CD4-positive, alpha-beta T cell treated with Interferon gamma for 1 hour (primary cell): ENCODE data around the gene GALNT18.

ENCODE experiments used
- DNase-seq: peaks from one replicate; pipeline ENCODE4 v3.0.0-alpha.2; 2020

GALNT18 gene

DNA sequence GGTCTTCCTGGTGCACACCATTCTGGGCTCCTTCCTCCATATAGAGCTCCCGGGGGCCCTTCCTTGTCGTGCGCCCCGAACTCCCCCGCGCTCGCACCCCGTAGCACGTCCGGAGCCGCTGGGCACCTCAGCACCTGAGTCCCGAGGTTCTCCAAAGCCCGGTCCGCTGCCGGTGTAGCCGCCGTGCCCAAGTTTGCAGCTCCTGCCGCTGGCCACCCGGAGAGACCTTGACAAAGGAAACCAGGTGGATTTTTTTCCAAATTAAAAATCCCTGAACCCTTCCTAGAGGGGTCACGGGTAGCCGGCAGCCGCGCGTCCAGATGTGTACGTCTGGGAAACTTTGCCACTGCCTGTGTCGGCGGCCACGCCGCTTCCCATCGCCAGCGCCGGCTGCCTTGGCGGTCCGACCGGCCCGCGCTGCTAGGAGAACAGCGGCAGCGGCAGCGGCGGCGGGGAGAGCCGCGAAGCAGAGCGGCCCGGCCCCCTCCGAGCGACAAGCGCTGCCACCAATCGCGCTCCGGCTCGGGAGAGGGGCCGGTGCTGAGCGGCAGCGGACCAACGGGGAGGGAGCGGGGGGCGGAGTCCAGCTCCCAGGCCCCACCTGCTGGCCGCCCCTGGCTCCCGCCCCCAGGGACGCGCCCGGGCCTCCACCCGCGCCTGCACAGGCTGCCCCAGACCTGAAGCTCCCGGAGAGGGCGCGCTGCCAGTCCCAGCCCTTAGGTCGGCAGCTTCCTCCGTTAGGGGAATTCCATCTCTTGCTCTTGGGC is at the start of gene GALNT18:
GALNT18 (minus strand) TSS at position 433 of the 767 bp plus-strand sequence.
- peak; percentile 61 for DNase-seq

GRCh38 chr11:11670574-11670973 is 48.8 kb upstream of the GALNT18 start:
- DNase-seq = no peak

- no peak for DNase-seq
Measured at GRCh38 chr11:11669233-11669846, 47.5 kb upstream of the GALNT18 start.

DNA sequence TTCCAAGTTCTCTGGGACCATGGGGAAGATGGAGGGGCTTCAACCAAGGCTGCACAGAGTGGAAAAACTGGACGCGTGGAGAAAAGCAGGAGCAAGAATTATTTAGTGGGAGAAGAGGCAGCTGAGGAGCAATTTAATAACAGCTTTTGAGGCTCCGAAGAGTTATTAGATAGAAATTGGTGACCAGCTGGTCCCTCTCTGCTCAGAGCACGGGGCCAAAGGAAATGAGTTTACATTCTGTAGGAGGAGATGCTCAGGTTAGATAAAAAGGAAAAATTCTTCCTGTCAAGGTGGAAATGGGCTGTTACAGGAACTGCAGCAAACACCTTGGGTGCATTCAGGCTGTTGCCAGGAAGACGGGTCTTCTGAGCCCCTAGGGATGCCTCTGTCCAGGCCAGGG is 47.0 kb upstream of the GALNT18 start:
- DNase-seq = no peak

DNA sequence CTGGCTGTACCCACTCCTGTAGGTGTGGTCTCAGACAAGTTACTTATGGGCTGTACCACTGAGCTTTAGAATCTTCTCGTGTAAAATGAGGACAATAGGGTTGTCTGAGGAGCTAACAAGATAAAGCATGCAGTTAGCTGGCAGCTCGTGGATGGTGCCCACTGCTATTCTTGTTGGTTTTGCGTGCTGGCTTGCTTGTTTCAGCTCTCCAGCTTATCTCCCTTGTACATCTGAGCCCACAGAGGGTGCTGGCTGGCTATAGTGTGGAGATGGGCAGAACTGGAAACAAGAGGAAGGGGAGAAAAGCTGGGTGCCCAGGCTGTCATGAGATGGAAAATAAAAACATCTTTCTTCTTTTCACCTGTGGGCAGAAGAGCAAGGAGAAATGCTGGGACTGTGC is 46.5 kb upstream of the GALNT18 start:
- no peak for DNase-seq

DNA sequence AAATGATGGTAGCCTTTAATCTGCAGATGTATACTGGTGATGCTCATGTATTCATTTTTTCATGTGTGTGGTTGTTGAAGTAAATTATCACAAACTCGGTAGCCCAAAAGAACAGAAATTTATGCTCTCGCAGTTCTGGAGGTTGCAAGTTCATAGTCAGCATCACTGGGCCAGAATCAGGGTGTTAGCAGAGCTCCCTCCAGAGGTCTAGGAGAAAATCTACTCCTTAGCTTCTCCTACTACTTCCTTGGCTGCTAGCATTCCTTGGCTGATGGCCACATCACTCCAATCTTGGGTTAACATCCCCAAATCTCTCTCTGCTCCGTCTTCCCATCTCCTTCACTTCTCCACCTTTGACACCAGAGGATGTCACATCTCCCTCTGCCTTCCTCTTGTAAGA is 45.3 kb upstream of the GALNT18 start:
- DNase-seq = no peak

DNA sequence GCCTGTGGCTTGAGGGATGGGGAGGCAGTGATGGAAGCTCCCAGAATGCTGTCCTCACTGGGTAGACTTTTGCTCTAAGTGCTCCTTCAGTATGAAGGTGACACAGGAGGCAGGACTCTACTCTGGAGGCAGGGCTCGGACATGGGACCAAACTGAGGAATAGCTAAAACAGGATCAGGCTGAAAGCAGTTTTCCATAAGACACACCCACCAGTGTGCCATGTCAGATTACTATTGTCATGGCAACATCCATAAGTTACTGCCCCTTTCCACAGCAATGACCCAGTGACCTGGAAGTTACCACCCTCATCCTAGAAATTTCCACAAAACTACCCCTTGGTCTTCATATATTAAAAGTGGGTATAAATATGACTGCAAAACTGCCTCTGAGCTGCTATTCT is 43.6 kb upstream of the GALNT18 start:
- DNase-seq = no peak

- DNase-seq = no peak
Measured at GRCh38 chr11:11663907-11664306, 42.1 kb upstream of the GALNT18 start.

DNA sequence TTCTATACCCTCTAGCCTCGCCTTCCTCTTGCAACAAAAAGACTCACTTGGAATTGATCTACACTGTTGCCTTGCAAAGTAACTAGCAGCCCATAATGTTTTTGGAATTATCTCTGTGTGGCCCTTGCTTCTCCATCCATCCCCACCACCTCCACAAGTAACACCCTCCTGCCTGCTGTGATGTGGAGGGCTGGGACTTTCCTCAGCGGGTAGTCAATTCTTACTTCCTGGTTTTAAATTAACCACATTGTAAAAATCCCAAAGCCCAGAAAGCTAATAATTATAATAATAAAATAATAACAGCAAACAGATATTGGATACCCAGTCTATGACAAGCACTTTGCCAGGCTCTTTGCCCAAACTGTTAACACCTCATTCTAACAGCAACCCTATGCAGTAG is 40.8 kb upstream of the GALNT18 start:
- no peak for DNase-seq

DNA sequence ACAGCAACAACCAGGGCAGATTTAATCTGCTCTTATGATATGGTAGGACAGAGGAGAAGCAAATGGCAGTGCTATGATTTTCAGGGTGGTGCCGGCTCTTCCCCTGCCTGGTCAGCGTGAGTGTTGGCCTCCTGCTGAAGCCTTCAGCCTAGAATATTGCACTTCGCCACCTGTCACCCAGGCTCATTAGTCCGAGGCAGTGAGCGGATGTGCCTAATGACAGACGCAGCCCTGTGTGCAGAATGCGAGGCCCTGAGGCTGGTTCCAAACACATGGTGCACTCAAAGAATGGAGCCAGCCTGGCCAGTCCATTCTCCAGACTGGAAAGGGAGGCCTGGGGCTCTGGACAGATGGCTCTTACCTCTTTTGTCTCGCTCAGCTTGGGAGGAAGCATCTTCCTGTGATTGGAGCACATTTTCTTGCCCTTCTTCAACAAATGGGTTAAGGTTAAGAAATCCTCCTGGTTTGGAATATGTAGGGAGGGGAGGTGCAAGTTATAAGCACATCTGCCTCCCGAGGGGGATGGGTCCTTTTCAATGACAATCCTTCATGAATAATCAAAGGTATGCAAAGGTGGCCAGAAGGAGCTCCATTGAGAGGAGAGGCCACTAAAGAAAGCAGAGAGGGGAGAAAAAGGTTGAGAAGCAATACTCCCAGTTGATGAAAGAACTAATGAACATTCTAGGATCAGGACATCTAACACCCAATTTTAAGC is 39.7 kb upstream of the GALNT18 start:
- no peak for DNase-seq

DNA sequence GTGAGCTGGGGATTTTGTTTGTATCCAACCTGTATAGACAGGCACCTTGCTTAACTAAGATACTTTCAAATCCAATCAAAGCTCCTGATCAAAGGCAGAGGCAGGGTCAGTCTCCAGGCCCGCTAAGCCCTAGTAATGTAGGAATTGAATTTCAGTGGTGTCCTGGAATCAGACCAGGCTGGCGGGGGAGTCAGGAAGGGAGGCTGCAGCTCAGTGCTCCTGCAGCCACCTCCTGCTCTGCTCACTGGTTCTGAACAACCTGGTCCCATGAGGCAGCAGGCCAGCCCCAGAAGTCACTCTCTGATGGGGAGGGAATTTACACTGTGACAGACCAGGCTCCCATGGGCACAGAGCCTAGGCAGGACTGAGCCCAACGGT is 38.5 kb upstream of the GALNT18 start:
- DNase-seq = no peak

- DNase-seq = no peak
Measured at GRCh38 chr11:11659567-11660362, 38.0 kb upstream of the GALNT18 start.

DNA sequence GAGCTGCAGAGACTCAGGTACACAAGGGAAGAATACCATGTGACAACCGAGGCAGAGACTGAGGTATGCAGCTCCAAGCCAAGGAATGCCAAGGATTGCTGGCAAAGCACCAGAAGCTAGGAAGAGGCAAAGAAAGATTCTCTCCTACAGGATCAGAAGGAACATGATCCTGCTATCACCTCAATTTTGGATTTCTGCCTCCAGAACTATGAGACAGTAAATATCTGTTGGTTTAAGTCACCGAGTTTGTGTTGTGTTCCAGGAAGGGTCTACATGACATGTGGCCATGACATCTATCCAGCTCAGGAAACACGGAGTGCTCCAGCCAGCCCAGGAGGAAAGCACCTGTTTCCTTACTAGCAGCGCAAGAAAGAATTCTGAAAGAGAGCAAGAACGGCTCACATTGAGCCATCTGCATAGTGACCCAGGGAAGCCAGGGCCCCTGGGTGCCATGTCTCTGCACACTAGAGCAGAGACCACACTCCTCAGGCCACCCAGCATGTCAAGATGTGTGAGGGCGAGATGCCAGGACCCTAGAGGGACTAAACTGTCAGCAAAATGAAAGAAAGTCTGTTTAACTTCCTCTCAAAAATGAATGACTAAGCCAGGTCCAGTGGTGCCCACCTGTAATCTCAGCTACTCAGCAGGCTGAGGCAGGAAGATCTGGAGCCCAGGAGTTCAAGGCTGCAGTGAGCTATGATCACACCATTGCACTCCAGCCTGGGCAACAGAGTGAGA is 35.6 kb upstream of the GALNT18 start:
- no peak for DNase-seq

GRCh38 chr11:11641581-11641980 is 19.8 kb upstream of the GALNT18 start:
- DNase-seq = no peak

- DNase-seq = no peak
Measured at GRCh38 chr11:11640996-11641395, 19.2 kb upstream of the GALNT18 start.

DNA sequence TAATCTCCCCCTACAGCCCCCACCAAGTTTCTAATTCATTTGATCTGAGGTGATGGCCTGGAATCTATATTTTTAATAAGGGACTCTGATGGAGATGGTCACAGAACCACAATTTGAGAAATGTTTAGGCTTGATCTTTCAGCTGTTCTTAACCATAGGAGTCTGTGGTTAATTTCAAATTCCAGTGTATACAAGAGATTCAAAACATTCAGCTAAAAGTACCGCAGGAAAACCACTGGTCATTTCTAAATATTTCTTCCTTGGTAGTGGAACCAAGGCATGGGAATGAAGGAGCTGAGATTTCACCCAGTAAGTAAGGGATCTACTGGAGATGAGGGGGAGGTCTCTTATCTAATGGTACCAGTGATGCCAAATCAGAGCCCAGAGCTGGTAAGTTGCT is 18.3 kb upstream of the GALNT18 start:
- no peak for DNase-seq

DNA sequence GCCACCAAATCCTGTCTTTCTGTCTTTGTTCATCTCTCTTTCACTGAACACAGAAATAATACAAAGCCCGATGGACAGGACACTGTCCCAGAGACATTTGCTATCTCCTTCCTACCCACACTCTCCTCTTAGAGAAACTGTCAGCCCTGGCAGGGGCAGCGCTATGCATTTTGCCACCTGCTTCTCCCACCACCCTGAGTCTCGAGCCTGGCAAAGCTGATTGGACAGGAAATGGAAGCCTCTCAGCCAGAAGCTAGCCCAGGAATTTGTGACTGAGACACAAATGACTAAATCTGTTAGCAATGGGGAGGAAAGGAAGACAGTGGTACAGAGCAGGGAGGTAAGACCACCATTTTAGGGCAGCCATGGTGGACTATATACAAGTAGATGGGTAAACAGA is 14.9 kb upstream of the GALNT18 start:
- no peak for DNase-seq

DNA sequence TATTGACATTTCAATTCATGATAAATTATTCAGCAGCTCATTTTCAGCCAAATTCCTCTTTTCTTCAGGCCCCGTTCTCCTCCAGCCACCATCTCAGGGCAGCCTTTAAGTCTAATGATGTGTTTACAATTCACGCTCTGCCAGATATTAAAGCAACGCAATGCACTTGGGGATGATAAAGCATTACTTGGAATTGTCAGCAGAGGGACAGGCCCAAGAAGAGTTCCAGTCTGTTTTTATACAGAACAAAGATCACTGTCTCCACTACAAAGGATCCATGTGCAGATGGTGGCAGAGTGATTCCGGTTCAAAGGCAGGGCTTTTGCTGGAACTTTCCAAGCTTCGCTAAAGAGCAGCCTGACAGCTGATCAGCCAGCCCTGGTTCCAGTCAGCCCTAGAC is 13.6 kb upstream of the GALNT18 start:
- no peak for DNase-seq

GRCh38 chr11:11629368-11629767 is 7.6 kb upstream of the GALNT18 start:
- no peak for DNase-seq

- no peak for DNase-seq
Measured at GRCh38 chr11:11628651-11629050, 6.8 kb upstream of the GALNT18 start.

GRCh38 chr11:11626128-11626527 is 4.3 kb upstream of the GALNT18 start:
- no peak for DNase-seq

DNA sequence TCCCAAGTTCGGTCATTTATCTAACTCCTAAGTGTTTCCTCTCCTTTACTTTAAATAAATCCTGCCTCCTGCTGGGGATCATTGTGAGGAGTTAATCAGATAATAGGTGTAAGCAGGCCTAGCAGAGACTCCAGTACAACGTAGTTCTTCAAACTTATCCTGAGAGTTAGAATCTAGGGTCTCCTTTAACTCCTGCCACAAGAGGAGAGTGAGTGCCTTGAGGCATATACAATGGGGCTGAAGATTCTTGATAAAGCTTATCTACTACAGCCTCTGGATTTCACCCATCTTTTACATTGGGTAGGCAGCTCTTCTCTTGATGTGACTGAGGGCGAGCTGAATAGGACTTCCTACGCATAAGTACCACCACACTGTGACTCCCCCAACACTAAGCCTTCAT is 3.1 kb upstream of the GALNT18 start:
- no peak for DNase-seq

- no peak for DNase-seq
Measured at GRCh38 chr11:11624204-11624603, 2.4 kb upstream of the GALNT18 start.
